HepG2 (cell line): ENCODE results near the gene KDM2B. TPM values are rescaled to one million over a fixed set of nuclear protein-coding genes. Genes with fewer than 3 reads are reported as not detected.
A peak's percentile ranks its signal among the peaks of the same experiment; 100 is the strongest.

Source experiments
- ETV6 ChIP-seq: sonication (generic); formaldehyde crosslinking; conservative IDR thresholded peaks from 2 replicates; pipeline ENCODE4 v1.4.0; 2020; ENCODE audit warnings: missing genetic modification reagents
- HNRNPL ChIP-seq: fragments of 200-400 bp; formaldehyde crosslinking; IDR thresholded peaks from 2 replicates; pipeline ENCODE4 v1.6.1; 2017; ENCODE audit warnings: mild to moderate bottlenecking, low read depth, low read length
- MED8 ChIP-seq: sonication (generic); formaldehyde crosslinking; IDR thresholded peaks from 2 replicates; pipeline ENCODE4 v1.8.1; 2023; ENCODE audit warnings: mild to moderate bottlenecking, missing genetic modification reagents; ENCODE audit not compliant: insufficient replicate concordance
- NFE2L2 ChIP-seq: fragments of 150-350 bp; IDR thresholded peaks from 2 replicates; pipeline ENCODE4 v1.6.1; 2014; ENCODE audit warnings: low read length
- RFXANK ChIP-seq: IDR thresholded peaks from 2 replicates; pipeline ENCODE4 v1.6.1; 2016
- TCF12 ChIP-seq, 2 experiments: fragments of 450-650 bp in 1 of 2; sonication (generic) in 1 of 2; formaldehyde crosslinking in 1 of 2; IDR thresholded peaks; 2 replicates each; pipeline versions ENCODE4 v1.6.1 to v1.8.0; 2017 to 2022; ENCODE audit warnings: antibody characterized with exemption in 1 of 2, mild to moderate bottlenecking in 1 of 2, missing genetic modification reagents in 1 of 2, moderate library complexity in 1 of 2
- YY1 ChIP-seq: IDR thresholded peaks from 2 replicates; pipeline ENCODE4 v1.6.1; 2011; ENCODE audit warnings: low read length, low read depth, moderate library complexity, mild to moderate bottlenecking; ENCODE audit not compliant: insufficient read depth, insufficient replicate concordance
- ZC3H4 ChIP-seq: sonication (generic); formaldehyde crosslinking; IDR thresholded peaks from 2 replicates; pipeline ENCODE4 v1.4.0; 2020; ENCODE audit warnings: missing genetic modification reagents, borderline replicate concordance
- ZNF33B ChIP-seq: sonication (generic); formaldehyde crosslinking; IDR thresholded peaks from 2 replicates; pipeline ENCODE4 v1.5.1; 2020; ENCODE audit warnings: mild to moderate bottlenecking, missing genetic modification reagents
- ZNF350 ChIP-seq: sonication (generic); formaldehyde crosslinking; IDR thresholded peaks from 2 replicates; pipeline ENCODE4 v1.4.0; 2020; ENCODE audit warnings: mild to moderate bottlenecking, low read depth, missing genetic modification reagents, borderline replicate concordance
- ZNF646 ChIP-seq: sonication (generic); formaldehyde crosslinking; IDR thresholded peaks from 2 replicates; pipeline ENCODE4 v1.9.0; 2021; ENCODE audit warnings: mild to moderate bottlenecking, missing genetic modification reagents
- ZNF678 ChIP-seq: sonication (generic); formaldehyde crosslinking; IDR thresholded peaks from 2 replicates; pipeline ENCODE4 v1.4.0; 2020; ENCODE audit warnings: mild to moderate bottlenecking, missing genetic modification reagents
- polyA plus RNA-seq, 8 experiments: library from polyadenylated mRNA; depleted of rRNA in 3 of 8; stranded (reverse) in 7 of 8; unstranded in 1 of 8; fragments of >200 nt; fragmentation: Illumina TruSeq in 4 of 8; extraction: Trizol in 4 of 8; gene quantifications; 2 replicates each; pipeline versions ENCODE4 v1.2.1 to v1.2.3, GENCODE V29; 2011 to 2016; ENCODE audit warnings: low read depth in 4 of 8, missing spikeins in 1 of 8, mixed read lengths in 1 of 8; ENCODE audit not compliant: insufficient read depth in 1 of 8
- total RNA-seq, 5 experiments: library from RNA; depleted of rRNA; stranded (reverse); fragments of >200 nt; fragmentation: Illumina TruSeq; extraction: Trizol; gene quantifications; 2 replicates each; pipeline ENCODE4 v1.2.3, GENCODE V29; 2016; ENCODE audit warnings: low read depth in 1 of 5
- TF ChIP-seq, protein P1 (sequence below): IDR thresholded peaks from 2 replicates; pipeline ENCODE4 v1.4.0; 2020; ENCODE audit warnings: mild to moderate bottlenecking, missing genetic modification reagents
- TF ChIP-seq, protein P2 (sequence below): sonication (generic); formaldehyde crosslinking; IDR thresholded peaks from 2 replicates; pipeline ENCODE4 v1.4.0; 2020; ENCODE audit warnings: missing genetic modification reagents, borderline replicate concordance

KDM2B gene
- total and polyA plus RNA-seq, 2 of the 13 experiments (the other 11 are each of a cell fraction or from before 2014, with no cell fraction given): 17.5 to 26.1 TPM

GRCh38 chr12:121626087-121626852 lies 45.4 kb upstream of the KDM2B start, which contains the start of gene ORAI1 (continued):
- no peak for TF ChIP-seq ZNF646
- no peak for TF ChIP-seq TCF12 (IDR thresholded peaks at IDR 0.05)
- TF ChIP-seq TCF12 (CRISPR knock-in tag; IDR thresholded peaks at IDR 0.05): no peak
- TF ChIP-seq RFXANK: no peak
- TF ChIP-seq ZC3H4 (CRISPR knock-in tag): no peak
- TF ChIP-seq ZNF350 (CRISPR knock-in tag): no peak
- TF ChIP-seq, protein P1, sequence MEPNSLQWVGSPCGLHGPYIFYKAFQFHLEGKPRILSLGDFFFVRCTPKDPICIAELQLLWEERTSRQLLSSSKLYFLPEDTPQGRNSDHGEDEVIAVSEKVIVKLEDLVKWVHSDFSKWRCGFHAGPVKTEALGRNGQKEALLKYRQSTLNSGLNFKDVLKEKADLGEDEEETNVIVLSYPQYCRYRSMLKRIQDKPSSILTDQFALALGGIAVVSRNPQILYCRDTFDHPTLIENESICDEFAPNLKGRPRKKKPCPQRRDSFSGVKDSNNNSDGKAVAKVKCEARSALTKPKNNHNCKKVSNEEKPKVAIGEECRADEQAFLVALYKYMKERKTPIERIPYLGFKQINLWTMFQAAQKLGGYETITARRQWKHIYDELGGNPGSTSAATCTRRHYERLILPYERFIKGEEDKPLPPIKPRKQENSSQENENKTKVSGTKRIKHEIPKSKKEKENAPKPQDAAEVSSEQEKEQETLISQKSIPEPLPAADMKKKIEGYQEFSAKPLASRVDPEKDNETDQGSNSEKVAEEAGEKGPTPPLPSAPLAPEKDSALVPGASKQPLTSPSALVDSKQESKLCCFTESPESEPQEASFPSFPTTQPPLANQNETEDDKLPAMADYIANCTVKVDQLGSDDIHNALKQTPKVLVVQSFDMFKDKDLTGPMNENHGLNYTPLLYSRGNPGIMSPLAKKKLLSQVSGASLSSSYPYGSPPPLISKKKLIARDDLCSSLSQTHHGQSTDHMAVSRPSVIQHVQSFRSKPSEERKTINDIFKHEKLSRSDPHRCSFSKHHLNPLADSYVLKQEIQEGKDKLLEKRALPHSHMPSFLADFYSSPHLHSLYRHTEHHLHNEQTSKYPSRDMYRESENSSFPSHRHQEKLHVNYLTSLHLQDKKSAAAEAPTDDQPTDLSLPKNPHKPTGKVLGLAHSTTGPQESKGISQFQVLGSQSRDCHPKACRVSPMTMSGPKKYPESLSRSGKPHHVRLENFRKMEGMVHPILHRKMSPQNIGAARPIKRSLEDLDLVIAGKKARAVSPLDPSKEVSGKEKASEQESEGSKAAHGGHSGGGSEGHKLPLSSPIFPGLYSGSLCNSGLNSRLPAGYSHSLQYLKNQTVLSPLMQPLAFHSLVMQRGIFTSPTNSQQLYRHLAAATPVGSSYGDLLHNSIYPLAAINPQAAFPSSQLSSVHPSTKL (CRISPR knock-in tag): peak; percentile 77
- TF ChIP-seq ZNF33B (CRISPR knock-in tag): no peak
- TF ChIP-seq ZNF678 (CRISPR knock-in tag): no peak
- TF ChIP-seq, protein P2, sequence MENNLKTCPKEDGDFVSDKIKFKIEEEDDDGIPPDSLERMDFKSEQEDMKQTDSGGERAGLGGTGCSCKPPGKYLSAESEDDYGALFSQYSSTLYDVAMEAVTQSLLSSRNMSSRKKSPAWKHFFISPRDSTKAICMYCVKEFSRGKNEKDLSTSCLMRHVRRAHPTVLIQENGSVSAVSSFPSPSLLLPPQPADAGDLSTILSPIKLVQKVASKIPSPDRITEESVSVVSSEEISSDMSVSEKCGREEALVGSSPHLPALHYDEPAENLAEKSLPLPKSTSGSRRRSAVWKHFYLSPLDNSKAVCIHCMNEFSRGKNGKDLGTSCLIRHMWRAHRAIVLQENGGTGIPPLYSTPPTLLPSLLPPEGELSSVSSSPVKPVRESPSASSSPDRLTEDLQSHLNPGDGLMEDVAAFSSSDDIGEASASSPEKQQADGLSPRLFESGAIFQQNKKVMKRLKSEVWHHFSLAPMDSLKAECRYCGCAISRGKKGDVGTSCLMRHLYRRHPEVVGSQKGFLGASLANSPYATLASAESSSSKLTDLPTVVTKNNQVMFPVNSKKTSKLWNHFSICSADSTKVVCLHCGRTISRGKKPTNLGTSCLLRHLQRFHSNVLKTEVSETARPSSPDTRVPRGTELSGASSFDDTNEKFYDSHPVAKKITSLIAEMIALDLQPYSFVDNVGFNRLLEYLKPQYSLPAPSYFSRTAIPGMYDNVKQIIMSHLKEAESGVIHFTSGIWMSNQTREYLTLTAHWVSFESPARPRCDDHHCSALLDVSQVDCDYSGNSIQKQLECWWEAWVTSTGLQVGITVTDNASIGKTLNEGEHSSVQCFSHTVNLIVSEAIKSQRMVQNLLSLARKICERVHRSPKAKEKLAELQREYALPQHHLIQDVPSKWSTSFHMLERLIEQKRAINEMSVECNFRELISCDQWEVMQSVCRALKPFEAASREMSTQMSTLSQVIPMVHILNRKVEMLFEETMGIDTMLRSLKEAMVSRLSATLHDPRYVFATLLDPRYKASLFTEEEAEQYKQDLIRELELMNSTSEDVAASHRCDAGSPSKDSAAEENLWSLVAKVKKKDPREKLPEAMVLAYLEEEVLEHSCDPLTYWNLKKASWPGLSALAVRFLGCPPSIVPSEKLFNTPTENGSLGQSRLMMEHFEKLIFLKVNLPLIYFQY: peak; percentile 84; the same call in 1 of the 2 replicates
- no peak for TF ChIP-seq YY1
- no peak for TF ChIP-seq NFE2L2
- TF ChIP-seq ETV6: peak; percentile 59; the same call in 1 of the 2 replicates
- no peak for TF ChIP-seq MED8 (CRISPR knock-in tag)
- TF ChIP-seq HNRNPL: peak; percentile 49; the same call in 1 of the 2 replicates
